ENCODE data around the gene GRID2. TPM values are rescaled to one million over a fixed set of nuclear protein-coding genes. Genes with fewer than 3 reads are reported as not detected.

GRID2 gene
- total RNA-seq, 1 experiment from 2014 or later: 2.2 TPM

DNA sequence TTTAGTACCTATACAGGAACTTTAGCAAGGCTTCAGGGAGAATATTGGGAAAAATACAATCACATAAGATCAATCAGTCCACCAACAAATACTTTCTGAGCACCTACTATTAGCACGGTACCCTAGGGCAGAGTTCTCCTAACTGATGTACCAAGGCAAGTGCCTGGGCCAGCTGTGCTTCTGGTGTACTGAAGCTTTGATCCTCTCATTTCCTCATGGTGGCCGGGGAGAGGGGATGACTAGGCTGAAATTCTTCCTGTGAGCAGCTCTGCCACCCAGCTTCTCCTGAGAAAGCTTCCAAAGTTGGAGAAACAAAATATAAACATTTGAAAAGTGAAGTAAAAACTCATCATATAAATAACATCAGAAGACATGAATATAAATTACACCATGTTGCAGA is 1475.5 kb downstream of the GRID2 start:
- BruUV-seq (replicated peaks): no TSS peak
- TF ChIP-seq, protein P1, sequence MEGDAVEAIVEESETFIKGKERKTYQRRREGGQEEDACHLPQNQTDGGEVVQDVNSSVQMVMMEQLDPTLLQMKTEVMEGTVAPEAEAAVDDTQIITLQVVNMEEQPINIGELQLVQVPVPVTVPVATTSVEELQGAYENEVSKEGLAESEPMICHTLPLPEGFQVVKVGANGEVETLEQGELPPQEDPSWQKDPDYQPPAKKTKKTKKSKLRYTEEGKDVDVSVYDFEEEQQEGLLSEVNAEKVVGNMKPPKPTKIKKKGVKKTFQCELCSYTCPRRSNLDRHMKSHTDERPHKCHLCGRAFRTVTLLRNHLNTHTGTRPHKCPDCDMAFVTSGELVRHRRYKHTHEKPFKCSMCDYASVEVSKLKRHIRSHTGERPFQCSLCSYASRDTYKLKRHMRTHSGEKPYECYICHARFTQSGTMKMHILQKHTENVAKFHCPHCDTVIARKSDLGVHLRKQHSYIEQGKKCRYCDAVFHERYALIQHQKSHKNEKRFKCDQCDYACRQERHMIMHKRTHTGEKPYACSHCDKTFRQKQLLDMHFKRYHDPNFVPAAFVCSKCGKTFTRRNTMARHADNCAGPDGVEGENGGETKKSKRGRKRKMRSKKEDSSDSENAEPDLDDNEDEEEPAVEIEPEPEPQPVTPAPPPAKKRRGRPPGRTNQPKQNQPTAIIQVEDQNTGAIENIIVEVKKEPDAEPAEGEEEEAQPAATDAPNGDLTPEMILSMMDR (conservative IDR thresholded peaks at IDR 0.05; ENCODE audit: low read depth, low read length): no peak
- TF ChIP-seq EZH2phosphoT487 (IDR thresholded peaks at IDR 0.05; ENCODE audit: borderline replicate concordance, low read length): no peak
- no peak for TF ChIP-seq EZH2 (IDR thresholded peaks at IDR 0.05; ENCODE audit: low read length, unreplicated experiment)
- intact Hi-C loops (cut with micrococcal nuclease): no loop called here
- H3F3A ChIP-seq (ENCODE audit: low read length, unreplicated experiment): no peaks in the 10 kb centered on the region
- ChIA-PET CTCF (no interaction called here), POLR2A (ENCODE audit: unreplicated experiment) (no interaction called here)
- no peaks in the 10 kb centered on the region for H3K79me2 ChIP-seq (ENCODE audit: low read length)
- no peaks in the 10 kb centered on the region for H3K36me3 ChIP-seq (ENCODE audit: low read depth, low read length)
- H3K9me3 ChIP-seq (ENCODE audit: low read length): no peaks in the 10 kb centered on the region
- DNase-seq (no peak), ATAC-seq (no peak)
- H3K9ac ChIP-seq (ENCODE audit: low read length): no peak overlapping the region
- H3K9me2 ChIP-seq (replicated peaks; ENCODE audit: low read length): no peaks in the 10 kb centered on the region
- H4K20me1 ChIP-seq (ENCODE audit: low read length): no peaks in the 10 kb centered on the region
- no peak overlapping the region for H3K4me3 ChIP-seq (ENCODE audit: low read length)
- H3K27me3 ChIP-seq (ENCODE audit: low read length): no peaks in the 10 kb centered on the region
- H3K4me2 ChIP-seq (ENCODE audit: low read length): no peak overlapping the region
- H3K4me1 ChIP-seq (ENCODE audit: insufficient read depth, low read length): no peaks in the 10 kb centered on the region
- no peak overlapping the region for H2AFZ ChIP-seq (ENCODE audit: low read length)
- no peak overlapping the region for H3K27ac ChIP-seq (ENCODE audit: low read length)

DNA sequence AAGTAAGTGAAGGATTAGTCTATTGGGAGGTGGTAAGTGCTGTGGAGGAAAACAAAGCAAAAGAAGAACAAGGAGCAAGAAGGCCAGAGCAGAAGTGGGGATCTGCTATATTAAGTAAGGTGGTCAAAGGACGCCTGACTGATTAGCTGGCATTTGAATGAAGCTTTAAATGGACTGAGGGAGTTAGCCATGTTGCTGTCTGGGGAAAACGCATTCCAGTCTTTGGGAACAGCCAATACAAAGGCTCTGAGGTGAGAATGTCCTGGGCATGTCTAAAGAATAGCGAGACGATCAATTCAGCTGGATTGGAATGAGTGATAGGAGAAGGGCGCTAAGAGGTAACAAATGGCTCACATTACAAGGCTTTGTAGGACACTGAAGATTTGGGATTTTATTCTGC is 1476.3 kb downstream of the GRID2 start:
- no peaks in the 10 kb centered on the region for H3K9me2 ChIP-seq (replicated peaks; ENCODE audit: low read length)
- no peaks in the 10 kb centered on the region for H4K20me1 ChIP-seq (ENCODE audit: low read length)
- no peak for TF ChIP-seq EZH2phosphoT487 (IDR thresholded peaks at IDR 0.05; ENCODE audit: borderline replicate concordance, low read length)
- no peak for TF ChIP-seq EZH2 (IDR thresholded peaks at IDR 0.05; ENCODE audit: low read length, unreplicated experiment)
- TF ChIP-seq, protein P1 (conservative IDR thresholded peaks at IDR 0.05; ENCODE audit: low read depth, low read length): no peak
- ChIA-PET POLR2A (ENCODE audit: unreplicated experiment) (no interaction called here), CTCF (no interaction called here)
- DNase-seq: no peak
- intact Hi-C loops (cut with micrococcal nuclease): no loop called here
- no peaks in the 10 kb centered on the region for H3K79me2 ChIP-seq (ENCODE audit: low read length)
- no peaks in the 10 kb centered on the region for H3K4me1 ChIP-seq (ENCODE audit: insufficient read depth, low read length)
- no peaks in the 10 kb centered on the region for H3K36me3 ChIP-seq (ENCODE audit: low read depth, low read length)
- no peak overlapping the region for H3K27ac ChIP-seq (ENCODE audit: low read length)
- no peak overlapping the region for H2AFZ ChIP-seq (ENCODE audit: low read length)
- BruUV-seq (replicated peaks): no TSS peak
- no peaks in the 10 kb centered on the region for H3F3A ChIP-seq (ENCODE audit: low read length, unreplicated experiment)
- H3K4me2 ChIP-seq (ENCODE audit: low read length): no peak overlapping the region
- no peak for ATAC-seq
- H3K27me3 ChIP-seq (ENCODE audit: low read length): no peaks in the 10 kb centered on the region
- H3K9ac ChIP-seq (ENCODE audit: low read length): no peak overlapping the region
- no peak overlapping the region for H3K4me3 ChIP-seq (ENCODE audit: low read length)
- no peaks in the 10 kb centered on the region for H3K9me3 ChIP-seq (ENCODE audit: low read length)

DNA sequence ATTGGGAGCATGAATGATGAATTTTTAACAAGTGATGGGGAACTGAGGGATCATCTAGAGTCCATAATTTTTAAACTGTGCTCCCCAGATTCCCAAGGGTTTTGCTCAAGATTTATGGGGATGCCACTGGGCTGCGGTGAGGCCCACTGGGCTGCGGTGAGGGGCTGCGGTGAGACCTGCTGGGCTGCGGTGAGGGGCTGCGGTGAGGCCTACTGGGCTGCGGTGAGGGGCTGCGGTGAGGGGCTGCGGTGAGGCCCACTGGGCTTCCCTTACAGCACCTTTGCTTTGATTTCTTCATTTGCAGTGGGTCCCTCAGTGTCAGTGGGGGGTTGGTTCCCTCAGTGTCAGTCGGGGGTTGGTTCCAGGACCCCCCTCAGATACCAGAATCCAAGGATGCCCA is 1477.4 kb downstream of the GRID2 start:
- intact Hi-C loops (cut with micrococcal nuclease): no loop called here

More for the DNA sequence above, 1477.4 kb downstream of the GRID2 start:
- no peaks in the 10 kb centered on the region for H4K20me1 ChIP-seq (ENCODE audit: low read length)
- no peaks in the 10 kb centered on the region for H3K27me3 ChIP-seq (ENCODE audit: low read length)
- H3K9ac ChIP-seq (ENCODE audit: low read length): no peak overlapping the region
- no peaks in the 10 kb centered on the region for H3K4me1 ChIP-seq (ENCODE audit: insufficient read depth, low read length)
- H3K9me3 ChIP-seq (ENCODE audit: low read length): no peaks in the 10 kb centered on the region
- POLR2A ChIA-PET (ENCODE audit: unreplicated experiment): no interaction called here
- no peaks in the 10 kb centered on the region for H3K36me3 ChIP-seq (ENCODE audit: low read depth, low read length)
- H3K27ac ChIP-seq (ENCODE audit: low read length): no peak overlapping the region
- no peak overlapping the region for H3K4me3 ChIP-seq (ENCODE audit: low read length)
- H3K4me2 ChIP-seq (ENCODE audit: low read length): no peak overlapping the region
- CTCF ChIA-PET: no interaction called here
- H3K79me2 ChIP-seq (ENCODE audit: low read length): no peaks in the 10 kb centered on the region
- no peak overlapping the region for H2AFZ ChIP-seq (ENCODE audit: low read length)
- ATAC-seq: no peak
- BruUV-seq (replicated peaks): no TSS peak
- TF ChIP-seq, protein P1 (conservative IDR thresholded peaks at IDR 0.05; ENCODE audit: low read depth, low read length): no peak
- TF ChIP-seq EZH2phosphoT487 (IDR thresholded peaks at IDR 0.05; ENCODE audit: borderline replicate concordance, low read length) (no peak), EZH2 (IDR thresholded peaks at IDR 0.05; ENCODE audit: low read length, unreplicated experiment) (no peak)
- no peaks in the 10 kb centered on the region for H3K9me2 ChIP-seq (replicated peaks; ENCODE audit: low read length)
- no peaks in the 10 kb centered on the region for H3F3A ChIP-seq (ENCODE audit: low read length, unreplicated experiment)
- no peak for DNase-seq
